ENCODE measurements around the gene UPK1A. TPM values are rescaled to one million over a fixed set of nuclear protein-coding genes. Genes with fewer than 3 reads are reported as not detected.

UPK1A gene
- total and polyA plus RNA-seq, 2 of the 8 experiments (the other 6 are each of a cell fraction or from before 2014, with no cell fraction given) = 0.56 to 9.9 TPM

GRCh38 chr19:35725216-35725861 lies 59.0 kb downstream of the UPK1A start:
- POLR2A ChIA-PET (ENCODE audit: partially characterized antibody) = interaction anchor here (1.0 to 6.1 kb wide), 2 partner anchors 11 to 15 kb away, joined by 3 to 39 read pairs; no protein-coding TSS in a partner anchor
- TF ChIP-seq E2F6 (IDR thresholded peaks at IDR 0.05) (no peak), TBP (IDR thresholded peaks at IDR 0.05; ENCODE audit: low read depth, low read length) (no peak), ATF3 (IDR thresholded peaks at IDR 0.05; ENCODE audit: insufficient read depth, low read depth, low read length) (no peak), SP2 (IDR thresholded peaks at IDR 0.05; ENCODE audit: low read length) (no peak), SAP30 (IDR thresholded peaks at IDR 0.05; ENCODE audit: insufficient read depth, insufficient replicate concordance, low read length) (no peak), YY1 (IDR thresholded peaks at IDR 0.05; ENCODE audit: low read depth, low read length) (no peak), NRF1 (IDR thresholded peaks at IDR 0.05; ENCODE audit: low read depth, low read length) (no peak)
- WGBS, 2 experiments (ENCODE audit: extremely low coverage in 1 of 2, insufficient coverage in 1 of 2, insufficient read length in 1 of 2, insufficient replicate concordance in 2 of 2, low coverage in 1 of 2, low lambda C conversion rate in 2 of 2, missing lambda C conversion rate in 1 of 2) = 92% methylated on average over 18 of the region's 23 CpGs; no CpG with 5 or more reads in 1 of the 2 experiments

More at GRCh38 chr19:35725216-35725861, 59.0 kb downstream of the UPK1A start:
- no peak overlapping the region for H4K8ac ChIP-seq (ENCODE audit: extremely low read depth, insufficient read depth, low read length)
- H2BK5ac ChIP-seq (ENCODE audit: low read depth, low read length) = no peak overlapping the region
- H4K20me1 ChIP-seq (replicated peaks in 1 of 2; ENCODE audit: control insufficient read depth in 1 of 2, insufficient read depth in 2 of 2, low read length in 2 of 2) = peaks cover 5 to 15% of the 10 kb centered on the region in 2 experiments
- no peak overlapping the region for H3K4me2 ChIP-seq (ENCODE audit: insufficient read depth in 1 of 2, low read depth in 2 of 2, low read length in 2 of 2)
- FAIRE-seq = no peak
- no peak for DNase-seq (ENCODE audit: low read depth in 1 of 2, low spot score in 2 of 2)
- no peak overlapping the region for H3K23ac ChIP-seq (ENCODE audit: insufficient read length)
- H2AFZ ChIP-seq (ENCODE audit: low read length) = no peak overlapping the region
- no peak overlapping the region for H2BK15ac ChIP-seq (ENCODE audit: low read length)
- H3K36me3 ChIP-seq (ENCODE audit: control insufficient read depth in 2 of 4, insufficient read depth in 4 of 4, low read length in 3 of 4) = peaks cover 48 to 74% (median 70%) of the 10 kb centered on the region in 4 experiments
- H3K4me3 ChIP-seq (ENCODE audit: extremely low read depth in 1 of 4, insufficient read depth in 2 of 4, low read depth in 3 of 4, low read length in 4 of 4) = no peak overlapping the region
- no peak overlapping the region for H4K91ac ChIP-seq (replicated peaks; ENCODE audit: insufficient read length, low read length)
- no peak overlapping the region for H2BK12ac ChIP-seq (ENCODE audit: low read depth, low read length)
- no peaks in the 10 kb centered on the region; the same call in 1 of the 2 replicates for H3K79me1 ChIP-seq (ENCODE audit: low read depth, low read length)
- no peak overlapping the region for H2BK20ac ChIP-seq (ENCODE audit: low read length)
- no peaks in the 10 kb centered on the region for H3K23me2 ChIP-seq (ENCODE audit: low read depth, low read length)
- no peak overlapping the region for H3K56ac ChIP-seq (replicated peaks; ENCODE audit: insufficient read length, low read depth, low read length)
- H3K18ac ChIP-seq (ENCODE audit: extremely low read depth, low read length) = no peak overlapping the region
- H3K79me2 ChIP-seq (ENCODE audit: control insufficient read depth in 1 of 2, insufficient read depth in 2 of 2, low read length in 2 of 2) = no peaks in the 10 kb centered on the region; a peak in 1 of 4 replicates
- no peak overlapping the region for H3K9ac ChIP-seq (replicated peaks in 1 of 4; ENCODE audit: extremely low read depth in 1 of 4, low read depth in 3 of 4, low read length in 3 of 4)
- H3K27me3 ChIP-seq (replicated peaks in 1 of 4; ENCODE audit: control insufficient read depth in 3 of 4, extremely low read depth in 1 of 4, insufficient read depth in 3 of 4, low read length in 3 of 4) = no peaks in the 10 kb centered on the region
- H2BK120ac ChIP-seq (replicated peaks; ENCODE audit: low read depth, low read length) = no peak overlapping the region
- H3K14ac ChIP-seq (ENCODE audit: insufficient read length) = no peak overlapping the region
- H4K5ac ChIP-seq (ENCODE audit: insufficient read length, low read depth, low read length) = no peak overlapping the region
- H3K4me1 ChIP-seq (replicated peaks in 1 of 4; ENCODE audit: control insufficient read depth in 3 of 4, insufficient read depth in 4 of 4, low read length in 3 of 4) = no peaks in the 10 kb centered on the region
- no peak overlapping the region for H3K27ac ChIP-seq (ENCODE audit: low read depth, low read length)
- CTCF ChIA-PET (ENCODE audit: partially characterized antibody) = interaction anchor here (0.5 to 11.8 kb wide), 3 partner anchors 13 to 33 kb away, joined by 3 to 80 read pairs (median 3); partner anchors contain the start of genes IGFLR1 and LIN37
- no peak overlapping the region for H3K4ac ChIP-seq (replicated peaks; ENCODE audit: insufficient read length, low read depth, low read length)
- H2AK5ac ChIP-seq (ENCODE audit: low read depth, low read length) = no peak overlapping the region
- H3K9me3 ChIP-seq (ENCODE audit: insufficient read depth in 2 of 2, low read depth in 1 of 2, low read length in 1 of 2) = no peaks in the 10 kb centered on the region

All from H1 (cell line).